Activated T-helper 17 cell treated with anti-CD3 and anti-CD28 coated beads, Interleukin-2, amount 50 U/mL, for 72 hours (primary cell): ENCODE data around the gene ALOXE3. TPM values are rescaled to one million over a fixed set of nuclear protein-coding genes. Genes with fewer than 3 reads are reported as not detected.
A peak's percentile ranks its signal among the peaks of the same experiment; 100 is the strongest.

ENCODE experiments used
- ATAC-seq: fragments of 150-1000 bp; cut with Tn5 transposase; replicated peaks from 2 replicates; pipeline ENCODE4 v1.10.0; 2021; ENCODE audit warnings: mild to moderate bottlenecking, moderate library complexity
- H3K27ac Mint-ChIP-seq: one replicate; pipeline ENCODE4 v1.8.0; 2022; ENCODE audit warnings: mixed read lengths
- H3K27me3 Mint-ChIP-seq: one replicate; pipeline ENCODE4 v1.8.0; 2022; ENCODE audit warnings: mixed read lengths
- H3K36me3 Mint-ChIP-seq: one replicate; pipeline ENCODE4 v1.8.0; 2022; ENCODE audit warnings: low read depth, mild to moderate bottlenecking, mixed read lengths
- H3K4me1 Mint-ChIP-seq: one replicate; pipeline ENCODE4 v1.8.0; 2022; ENCODE audit warnings: mixed read lengths
- H3K4me3 Mint-ChIP-seq: one replicate; pipeline ENCODE4 v1.8.0; 2022; ENCODE audit warnings: mild to moderate bottlenecking, mixed read lengths
- H3K9me3 Mint-ChIP-seq: one replicate; pipeline ENCODE4 v1.8.0; 2022; ENCODE audit warnings: mixed read lengths
- total RNA-seq, 2 donors: library from RNA; stranded (reverse); gene quantifications; one replicate each; pipeline ENCODE4 v1.2.3, GENCODE V29; 2022

The ALOXE3 gene
- total RNA-seq, 2 donors from 2014 or later: 0.13 to 1.3 TPM

DNA sequence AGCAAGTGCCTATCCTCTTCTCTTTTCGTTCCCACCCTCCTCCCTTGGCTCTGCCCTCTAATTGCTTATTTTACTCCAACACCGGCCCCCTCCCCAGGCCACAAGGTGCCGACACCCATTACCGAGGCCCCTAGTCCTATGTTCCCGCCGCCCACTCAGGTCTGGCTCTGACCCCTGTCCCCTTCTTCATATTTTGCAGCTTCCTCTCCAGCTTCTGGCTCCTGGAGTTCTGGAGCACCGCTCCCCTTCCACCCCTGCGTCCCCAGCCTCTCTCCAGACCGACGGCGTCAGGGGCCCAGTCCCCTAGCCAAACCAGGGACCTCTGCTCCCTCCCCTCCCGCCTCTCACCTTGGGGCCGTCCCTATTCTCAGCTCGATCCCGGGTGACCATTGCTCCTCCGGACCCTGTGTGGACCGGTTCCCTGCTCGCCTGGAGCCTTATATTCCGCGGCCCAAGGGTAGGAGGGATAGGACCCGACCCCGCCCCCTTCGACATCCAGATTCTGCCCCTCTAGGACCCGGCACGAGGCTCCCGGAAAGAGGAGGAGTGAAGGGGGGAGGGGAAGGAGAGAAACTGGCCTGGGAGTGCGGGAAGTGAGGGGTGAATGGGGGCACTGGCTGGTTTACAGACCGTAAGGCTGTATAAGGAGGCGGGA, 5.5 kb upstream of the ALOXE3 start, which contains the start of gene HES7:
TSS of gene HES7 (minus strand) at position 412 of the 655 bp plus-strand sequence. CDS start at position 390, 22 bp downstream.
- Mint-ChIP-seq H3K9me3 (no peaks in the 10 kb centered on the region), H3K27me3 (peaks cover 27% of the 10 kb centered on the region), H3K4me1 (peaks cover 62% of the 10 kb centered on the region), H3K36me3 (peaks cover 60% of the 10 kb centered on the region), H3K4me3 (peak within 1 kb of the TSS; percentile 95), H3K27ac (peak within 1 kb of the TSS; percentile 99)
- ATAC-seq: no peak

- Mint-ChIP-seq H3K9me3 (no peaks in the 10 kb centered on the region), H3K36me3 (peaks cover 65% of the 10 kb centered on the region), H3K27ac (peak overlapping the region; percentile 67), H3K4me1 (peaks cover 68% of the 10 kb centered on the region), H3K4me3 (peak overlapping the region; percentile 95), H3K27me3 (peaks cover 27% of the 10 kb centered on the region)
- no peak for ATAC-seq
These were observed 4.8 kb upstream of the ALOXE3 start for GRCh38 chr17:8122924-8123694.

DNA sequence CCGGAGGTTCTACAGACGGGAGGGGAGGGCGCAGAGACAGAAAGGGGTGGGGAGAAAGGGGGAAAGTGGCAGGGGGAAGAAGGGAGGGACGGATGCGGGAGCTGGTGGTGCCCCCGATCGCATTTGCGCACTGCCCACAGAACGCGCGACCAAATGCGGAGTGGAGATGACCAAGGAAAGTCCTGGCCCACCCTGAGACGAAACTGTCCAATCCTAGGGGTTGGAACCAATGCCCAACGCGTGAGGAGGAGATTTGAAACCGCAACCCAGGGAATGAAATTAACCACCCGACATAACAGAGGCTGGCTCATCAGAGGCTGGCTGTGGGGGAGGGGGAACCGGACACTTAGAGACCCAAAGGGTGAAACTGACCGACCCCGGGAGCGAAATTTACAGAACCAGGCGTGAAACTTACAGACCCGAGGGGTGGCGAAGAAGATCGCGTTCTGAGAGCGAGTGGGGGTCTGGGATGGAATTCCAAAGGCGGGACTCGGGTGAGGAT, 4.2 kb upstream of the ALOXE3 start:
- Mint-ChIP-seq H3K9me3 (no peaks in the 10 kb centered on the region), H3K36me3 (peaks cover 65% of the 10 kb centered on the region), H3K4me1 (peaks cover 74% of the 10 kb centered on the region), H3K27ac (no peak overlapping the region), H3K27me3 (peaks cover 27% of the 10 kb centered on the region), H3K4me3 (peak overlapping the region; percentile 95)
- ATAC-seq: no peak

- no peaks in the 10 kb centered on the region for H3K9me3 Mint-ChIP-seq
- H3K27me3 Mint-ChIP-seq: peaks cover 22% of the 10 kb centered on the region
- peaks cover 68% of the 10 kb centered on the region for H3K4me1 Mint-ChIP-seq
- no peak overlapping the region for H3K27ac Mint-ChIP-seq
- H3K36me3 Mint-ChIP-seq: peaks cover 64% of the 10 kb centered on the region
- peak; percentile 4 for ATAC-seq
- H3K4me3 Mint-ChIP-seq: peak overlapping the region; percentile 95
These were observed 3.5 kb upstream of the ALOXE3 start for GRCh38 chr17:8121681-8122421.

- Mint-ChIP-seq H3K27me3 (peaks cover 25% of the 10 kb centered on the region), H3K9me3 (no peaks in the 10 kb centered on the region), H3K4me1 (peaks cover 64% of the 10 kb centered on the region), H3K36me3 (peaks cover 59% of the 10 kb centered on the region), H3K4me3 (peak overlapping the region; percentile 95), H3K27ac (peak overlapping the region; percentile 100)
- no peak for ATAC-seq
These were observed 3.0 kb upstream of the ALOXE3 start for GRCh38 chr17:8121407-8121680.

- peaks cover 53% of the 10 kb centered on the region for H3K36me3 Mint-ChIP-seq
- H3K27me3 Mint-ChIP-seq: peaks cover 27% of the 10 kb centered on the region
- H3K4me1 Mint-ChIP-seq: peaks cover 58% of the 10 kb centered on the region
- H3K4me3 Mint-ChIP-seq: peak overlapping the region; percentile 95
- H3K9me3 Mint-ChIP-seq: no peaks in the 10 kb centered on the region
- H3K27ac Mint-ChIP-seq: peak overlapping the region; percentile 100
- ATAC-seq: peak; percentile 10
These were observed 2.4 kb upstream of the ALOXE3 start for GRCh38 chr17:8120520-8121406.

DNA sequence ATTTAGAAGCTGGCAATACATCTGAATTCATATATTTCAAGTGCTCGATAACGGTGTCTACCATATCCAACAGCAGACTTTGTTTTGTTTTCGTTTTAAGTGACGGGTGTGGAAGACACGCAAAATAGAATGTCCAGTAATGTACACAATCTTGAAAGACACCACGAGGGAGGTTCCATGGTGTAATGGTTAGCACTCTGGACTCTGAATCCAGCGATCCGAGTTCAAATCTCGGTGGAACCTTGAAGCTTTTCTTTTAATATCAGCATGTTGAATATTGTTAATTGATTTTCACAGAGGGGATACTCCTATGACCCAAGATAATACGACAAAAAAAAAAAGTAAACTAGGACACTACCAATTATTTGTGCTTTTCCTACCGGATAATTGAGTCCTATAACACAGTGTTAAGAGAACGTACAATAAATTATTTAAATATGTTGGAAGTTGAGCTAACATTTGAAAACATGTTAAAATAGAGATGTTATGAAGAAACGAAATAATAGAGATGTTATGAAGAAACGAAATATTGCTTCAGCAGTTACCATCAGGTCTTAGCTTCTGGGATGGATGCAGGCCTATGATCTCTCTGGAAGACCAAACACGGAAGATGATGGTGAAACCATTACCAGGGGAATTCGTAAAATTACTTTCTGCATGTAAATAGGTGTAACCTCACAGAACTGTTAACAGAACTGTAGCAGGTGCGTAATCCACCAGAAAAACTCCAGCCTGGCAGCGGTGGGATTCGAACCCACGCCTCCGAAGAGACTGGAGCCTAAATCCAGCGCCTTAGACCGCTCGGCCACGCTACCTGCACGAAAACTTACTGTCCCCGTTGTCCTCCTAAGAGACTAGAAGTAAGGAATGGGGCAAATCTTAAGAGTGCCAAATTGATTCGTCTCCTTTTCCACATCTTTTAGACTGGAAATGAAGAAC, 1.5 kb upstream of the ALOXE3 start:
- peak; percentile 52 for ATAC-seq
- H3K27ac Mint-ChIP-seq: peak overlapping the region; percentile 100
- H3K27me3 Mint-ChIP-seq: peaks cover 33% of the 10 kb centered on the region
- peak overlapping the region; percentile 95 for H3K4me3 Mint-ChIP-seq
- H3K4me1 Mint-ChIP-seq: peaks cover 51% of the 10 kb centered on the region
- H3K36me3 Mint-ChIP-seq: peaks cover 44% of the 10 kb centered on the region
- H3K9me3 Mint-ChIP-seq: no peaks in the 10 kb centered on the region

DNA sequence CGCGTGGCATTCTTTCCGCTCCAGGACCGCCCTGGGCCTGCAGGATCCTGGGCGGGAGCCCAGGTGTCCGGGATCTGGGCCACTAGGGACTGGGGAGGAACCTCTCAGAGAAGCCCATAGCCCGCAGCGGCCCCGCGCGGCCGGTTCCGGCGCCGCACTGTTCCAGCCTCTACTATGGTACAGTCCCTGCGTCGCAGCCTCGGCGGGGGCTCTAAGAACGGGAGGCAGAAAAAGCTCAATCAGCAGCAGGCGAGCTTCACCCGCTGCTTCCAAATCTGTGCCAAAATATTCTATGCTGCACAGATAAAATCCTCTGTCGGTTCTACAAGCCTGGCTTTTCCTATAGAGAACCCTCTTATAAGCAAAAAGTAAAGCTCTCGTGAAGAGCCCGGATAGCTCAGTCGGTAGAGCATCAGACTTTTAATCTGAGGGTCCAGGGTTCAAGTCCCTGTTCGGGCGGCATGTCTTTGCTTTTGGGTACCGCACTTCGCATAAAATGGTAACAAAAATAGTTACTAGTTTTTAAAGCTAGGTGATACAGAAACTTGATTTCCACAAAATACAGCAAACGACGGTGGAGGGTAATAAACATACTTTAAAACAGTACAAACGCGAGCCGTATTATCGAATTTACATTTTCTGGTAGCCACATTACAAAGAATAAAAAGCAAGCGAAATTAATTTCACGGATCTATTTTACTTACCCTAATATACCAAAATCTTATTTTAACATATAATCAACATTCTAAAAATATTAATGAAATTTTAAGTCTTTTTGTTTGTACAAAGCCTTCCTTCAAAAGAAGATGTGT, 661 bp upstream of the ALOXE3 start:
- Mint-ChIP-seq H3K4me3 (peak overlapping the region; percentile 95), H3K9me3 (no peaks in the 10 kb centered on the region), H3K27me3 (peaks cover 33% of the 10 kb centered on the region), H3K36me3 (peaks cover 39% of the 10 kb centered on the region), H3K27ac (peak overlapping the region; percentile 100), H3K4me1 (peaks cover 43% of the 10 kb centered on the region)
- peak; percentile 65 for ATAC-seq

- H3K4me3 Mint-ChIP-seq: peak overlapping the region; percentile 95
- H3K27me3 Mint-ChIP-seq: peaks cover 29% of the 10 kb centered on the region
- peaks cover 33% of the 10 kb centered on the region for H3K4me1 Mint-ChIP-seq
- no peak for ATAC-seq
- H3K27ac Mint-ChIP-seq: peak overlapping the region; percentile 100
- H3K36me3 Mint-ChIP-seq: peaks cover 30% of the 10 kb centered on the region
- no peaks in the 10 kb centered on the region for H3K9me3 Mint-ChIP-seq
These were observed 841 bp downstream of the ALOXE3 start for GRCh38 chr17:8117367-8117979.

DNA sequence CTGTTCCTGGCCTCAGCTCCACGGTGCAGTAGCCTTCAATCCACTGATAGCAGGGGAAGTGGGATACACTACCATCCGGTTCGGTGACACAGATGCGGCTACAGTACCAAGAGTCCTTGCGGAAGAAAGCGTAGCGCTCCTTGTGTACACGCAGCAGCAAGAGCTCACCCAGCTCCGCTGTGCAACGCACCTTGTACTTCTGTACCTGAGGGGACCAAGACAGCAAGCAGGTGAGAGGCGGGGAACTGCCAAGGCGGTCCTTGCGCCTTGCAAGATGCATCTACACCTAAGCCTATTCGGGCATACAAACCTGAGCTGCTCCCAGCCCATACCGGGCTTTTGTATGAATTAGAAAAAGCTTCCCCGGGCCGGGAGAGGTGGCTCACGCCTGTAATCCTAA, 1.5 kb downstream of the ALOXE3 start:
- peaks cover 27% of the 10 kb centered on the region for H3K27me3 Mint-ChIP-seq
- peak overlapping the region; percentile 95 for H3K4me3 Mint-ChIP-seq
- peaks cover 30% of the 10 kb centered on the region for H3K36me3 Mint-ChIP-seq
- no peak for ATAC-seq
- no peaks in the 10 kb centered on the region for H3K9me3 Mint-ChIP-seq
- H3K4me1 Mint-ChIP-seq: peaks cover 33% of the 10 kb centered on the region
- no peak overlapping the region for H3K27ac Mint-ChIP-seq

GRCh38 chr17:8110907-8111306, 7.4 kb downstream of the ALOXE3 start:
- ATAC-seq: no peak
- H3K4me1 Mint-ChIP-seq: peaks cover 3% of the 10 kb centered on the region
- peaks cover 23% of the 10 kb centered on the region for H3K27me3 Mint-ChIP-seq
- H3K27ac Mint-ChIP-seq: peak overlapping the region; percentile 33
- no peaks in the 10 kb centered on the region for H3K36me3 Mint-ChIP-seq
- peak overlapping the region; percentile 35 for H3K4me3 Mint-ChIP-seq
- no peaks in the 10 kb centered on the region for H3K9me3 Mint-ChIP-seq

GRCh38 chr17:8110456-8110804, 7.9 kb downstream of the ALOXE3 start:
- H3K4me1 Mint-ChIP-seq: peaks cover 3% of the 10 kb centered on the region
- peak overlapping the region; percentile 33 for H3K27ac Mint-ChIP-seq
- H3K36me3 Mint-ChIP-seq: no peaks in the 10 kb centered on the region
- H3K9me3 Mint-ChIP-seq: no peaks in the 10 kb centered on the region
- no peak for ATAC-seq
- H3K27me3 Mint-ChIP-seq: peaks cover 19% of the 10 kb centered on the region
- H3K4me3 Mint-ChIP-seq: peak overlapping the region; percentile 35
